Retina (tissue), 1 donor: ENCODE measurements around the gene MTMR2.

ENCODE experiments used
- DNase-seq: peaks from one replicate; pipeline ENCODE4 v3.0.0-alpha.2; 2016

MTMR2 gene

GRCh38 chr11:95923728-95924413, at the start of gene MTMR2:
MTMR2 (minus strand) TSS chr11:95924107; CDS start chr11:95923954, 153 bp downstream.
- DNase-seq: peak; percentile 95

GRCh38 chr11:95972060-95972459, 48.2 kb upstream of the MTMR2 start:
- DNase-seq: no peak

DNA sequence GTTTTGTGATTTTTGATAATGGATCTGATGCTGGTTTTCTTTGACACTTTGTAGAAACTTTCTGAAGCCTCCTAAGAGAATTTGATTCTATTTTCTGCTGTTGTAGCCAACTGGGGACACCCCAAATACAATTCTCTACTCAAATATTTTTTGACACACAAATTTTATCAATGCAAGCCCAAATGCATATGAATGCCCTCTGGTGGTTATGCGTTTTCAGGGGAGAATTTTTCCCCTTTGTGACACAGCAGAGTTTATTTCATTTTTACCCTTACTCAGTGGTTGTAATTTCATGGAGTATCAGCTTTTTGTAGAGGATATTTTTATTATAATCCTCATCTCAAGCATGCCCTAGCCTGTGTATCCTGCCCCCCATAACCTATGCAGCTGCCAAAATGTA, 44.7 kb upstream of the MTMR2 start:
- DNase-seq: no peak

DNA sequence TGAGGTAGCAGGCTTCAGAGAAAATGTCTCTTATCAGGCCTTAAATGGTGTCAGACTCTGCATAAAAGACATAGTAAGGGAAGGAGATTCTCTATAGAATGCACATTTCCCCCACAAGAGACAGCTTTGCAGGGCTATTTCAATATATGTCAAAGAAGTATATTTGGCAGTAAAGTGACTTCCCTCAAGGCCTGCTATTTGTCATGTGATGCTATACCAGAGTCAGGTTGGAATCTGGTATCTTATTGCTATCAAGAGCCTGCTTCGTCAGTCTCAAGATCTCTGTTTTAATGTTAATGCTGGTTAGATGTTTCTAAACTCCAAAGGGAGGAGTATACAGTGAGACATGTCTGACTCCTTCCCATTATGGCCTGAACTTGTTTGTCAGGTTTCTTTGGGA, 40.4 kb upstream of the MTMR2 start:
- DNase-seq: no peak

DNA sequence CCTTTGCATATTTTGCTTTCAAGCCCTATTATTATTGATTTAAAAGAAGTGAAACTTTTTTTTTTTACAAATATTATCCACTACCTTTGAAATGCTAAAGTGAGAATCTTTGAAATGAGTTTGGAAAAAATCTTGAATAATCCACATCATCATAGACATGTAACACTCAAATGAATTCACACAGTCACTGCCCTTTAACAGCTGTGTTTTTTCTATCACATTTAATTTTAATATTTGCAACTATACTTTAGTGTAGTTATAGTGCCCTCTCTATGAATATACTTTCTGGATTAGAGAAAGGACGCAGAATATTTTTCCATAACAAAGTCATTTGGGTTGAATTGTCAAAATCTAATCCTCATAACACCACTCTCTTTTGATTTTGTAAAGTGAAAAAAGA, 37.9 kb upstream of the MTMR2 start:
- DNase-seq: no peak

DNA sequence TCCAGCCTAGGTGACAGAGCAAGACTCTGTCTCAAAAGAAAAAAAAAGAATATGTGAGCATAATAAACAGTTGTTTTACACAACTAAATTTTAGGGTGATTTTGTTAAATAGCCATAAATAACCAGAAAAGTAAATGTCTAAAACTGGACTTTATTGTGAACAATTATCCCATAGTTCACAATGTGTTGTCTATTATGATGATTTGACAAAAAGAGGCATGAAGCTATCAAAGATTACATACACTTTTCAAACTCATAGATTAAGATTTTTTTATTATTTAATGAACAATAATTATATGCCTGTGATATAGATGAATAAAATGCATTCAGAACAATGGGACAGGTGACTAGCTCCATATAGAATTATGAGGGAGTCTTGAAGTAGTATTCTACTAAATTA, 27.0 kb upstream of the MTMR2 start:
- DNase-seq: no peak

GRCh38 chr11:95948637-95949036, 24.7 kb upstream of the MTMR2 start:
- DNase-seq: no peak

- no peak for DNase-seq
Observed at GRCh38 chr11:95944623-95945022, 20.7 kb upstream of the MTMR2 start.

DNA sequence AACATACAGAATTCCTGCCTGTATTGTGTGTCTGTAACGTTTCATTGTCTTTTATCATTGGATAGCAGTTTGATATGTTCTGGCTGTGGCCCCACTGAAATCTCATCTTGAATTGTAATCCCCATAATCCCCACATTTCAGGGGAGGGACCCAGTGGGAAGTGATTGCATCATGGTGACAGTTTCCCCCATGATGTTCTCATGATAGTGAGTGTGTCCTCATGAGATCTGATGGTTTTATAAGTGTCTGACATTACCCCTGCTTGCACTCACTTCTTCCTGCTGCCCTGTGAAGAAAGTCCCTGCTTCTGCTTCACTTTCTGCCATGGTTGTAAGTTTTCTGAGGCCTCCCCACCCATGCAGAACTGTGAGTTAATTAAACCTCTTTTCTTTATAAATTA, 19.6 kb upstream of the MTMR2 start:
- no peak for DNase-seq

DNA sequence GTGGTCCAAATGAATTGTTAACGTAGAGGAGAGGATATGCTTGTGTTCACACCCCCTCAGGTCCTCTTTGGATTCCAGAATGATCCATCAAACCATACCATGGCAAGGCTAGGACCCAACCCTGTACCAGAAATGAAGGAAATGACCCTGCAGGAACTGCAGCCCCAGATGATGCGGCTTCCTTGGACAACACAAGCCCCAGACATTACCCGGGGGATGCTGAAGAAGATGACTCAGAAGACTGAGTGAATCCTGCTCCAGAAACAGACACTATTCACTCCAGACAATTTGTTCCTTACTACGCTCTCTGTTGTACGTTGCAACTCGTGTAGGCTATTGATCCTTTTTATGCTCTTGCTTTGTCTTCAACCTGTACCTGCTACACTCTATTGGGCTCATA, 15.2 kb upstream of the MTMR2 start:
- no peak for DNase-seq

DNA sequence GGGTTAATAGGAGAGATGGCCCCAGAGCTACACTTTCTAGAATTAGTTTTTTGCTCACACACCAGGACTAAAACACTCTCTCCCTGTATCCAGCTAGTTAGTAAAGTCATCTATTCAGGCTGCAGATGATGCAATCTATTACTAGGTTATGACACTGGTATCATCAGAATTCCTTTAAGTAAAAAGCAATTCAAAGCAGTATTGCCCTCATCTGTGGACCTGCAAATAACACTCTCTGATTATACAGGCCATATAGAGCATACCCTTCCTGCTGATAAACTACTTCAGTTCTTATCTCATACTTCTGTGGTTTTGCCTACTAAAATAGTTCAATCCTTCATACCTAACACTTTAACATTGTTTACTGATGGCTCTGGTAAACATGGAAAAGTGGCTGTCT, 13.5 kb upstream of the MTMR2 start:
- no peak for DNase-seq

DNA sequence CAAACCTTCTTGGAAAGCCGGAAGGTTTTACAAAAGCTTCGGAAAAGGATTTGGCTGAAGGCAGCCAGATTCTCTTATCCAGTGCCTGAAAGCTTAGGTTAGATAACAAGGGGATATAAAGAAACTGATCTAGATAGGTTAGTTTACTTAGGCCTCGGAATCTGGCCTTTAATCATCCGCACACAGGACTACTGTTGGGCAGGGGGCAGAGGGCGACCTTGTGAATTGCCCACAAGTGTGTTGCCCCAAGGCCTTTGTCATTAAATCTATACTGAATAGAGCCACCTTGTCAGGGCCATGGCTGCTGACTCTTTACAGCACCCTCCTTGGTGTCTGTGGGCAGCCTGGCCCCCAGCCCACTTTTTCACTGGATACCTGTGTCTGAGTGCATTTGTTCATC, 9.7 kb upstream of the MTMR2 start:
- no peak for DNase-seq

DNA sequence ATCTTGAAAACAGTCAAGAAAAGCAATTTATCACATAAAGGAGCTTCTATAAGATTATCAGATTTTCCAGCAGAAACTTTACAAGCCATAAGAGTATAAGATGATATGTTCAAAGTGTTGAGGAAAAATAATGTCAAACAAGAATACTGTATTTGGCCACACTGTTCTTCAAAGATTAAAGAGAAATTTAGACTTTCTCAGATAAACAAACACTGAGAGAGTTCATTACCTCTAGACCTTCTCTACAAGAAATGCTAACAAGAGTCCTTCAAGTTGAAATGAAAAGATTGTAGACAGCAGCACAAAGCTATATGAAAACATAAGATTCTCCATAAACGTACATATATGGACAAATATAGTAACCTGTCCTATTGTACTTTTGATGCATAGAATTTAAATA, 8.0 kb upstream of the MTMR2 start:
- no peak for DNase-seq

DNA sequence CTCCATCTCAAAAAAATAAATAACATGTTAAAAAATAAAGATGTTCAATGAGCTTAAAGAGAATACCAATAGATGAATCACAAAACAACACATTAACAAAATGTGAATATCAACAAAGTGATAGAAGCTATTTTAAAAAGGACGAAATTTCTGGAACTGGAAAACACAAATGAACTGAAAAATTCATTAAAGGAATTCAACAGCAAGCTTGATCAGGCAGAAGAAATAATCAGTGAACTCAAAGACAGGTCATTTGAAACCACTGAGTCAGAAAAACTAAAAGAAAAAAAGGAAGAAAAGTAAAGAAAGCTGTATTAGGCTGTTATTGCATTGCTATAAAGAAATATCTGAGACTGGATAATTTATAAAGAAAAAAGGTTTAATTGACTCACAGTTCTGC, 7.0 kb upstream of the MTMR2 start:
- DNase-seq: no peak

DNA sequence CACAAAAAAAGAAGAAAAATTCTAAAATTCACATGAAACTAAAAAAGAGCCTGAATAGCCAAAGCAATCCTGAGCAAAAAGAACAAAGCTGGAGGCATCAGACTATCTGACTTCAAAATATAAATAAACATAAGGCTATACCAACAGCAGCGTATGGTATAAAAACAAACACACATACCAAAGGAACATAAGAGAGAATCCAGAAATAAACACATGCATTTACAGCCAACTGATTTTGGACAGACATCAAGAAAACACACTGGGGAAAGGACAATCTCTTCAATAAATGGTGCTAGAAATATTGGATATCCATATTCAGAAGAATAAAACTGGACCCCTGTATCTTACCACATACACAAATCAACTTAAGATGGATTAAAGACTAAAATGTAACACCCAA, 2.8 kb upstream of the MTMR2 start:
- DNase-seq: no peak

GRCh38 chr11:95925011-95925410, 1.1 kb upstream of the MTMR2 start:
- DNase-seq: peak; percentile 10

DNA sequence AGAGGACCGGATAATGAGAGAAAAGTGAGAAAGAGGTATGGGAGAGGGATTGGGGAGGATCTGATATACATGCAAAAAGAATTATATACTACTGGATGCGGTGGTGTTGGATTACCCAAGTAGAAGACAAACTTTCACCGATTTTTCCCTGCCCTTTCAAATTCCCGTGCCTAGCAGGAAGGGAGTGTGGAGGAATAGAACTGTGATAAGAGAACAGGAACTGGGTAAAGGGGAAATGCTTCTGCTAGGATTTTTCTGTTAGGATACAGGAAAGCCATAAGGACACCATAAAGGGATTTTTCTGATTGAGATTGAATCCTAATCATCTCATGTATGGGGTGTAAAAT, 480 bp upstream of the MTMR2 start:
- DNase-seq: no peak

DNA sequence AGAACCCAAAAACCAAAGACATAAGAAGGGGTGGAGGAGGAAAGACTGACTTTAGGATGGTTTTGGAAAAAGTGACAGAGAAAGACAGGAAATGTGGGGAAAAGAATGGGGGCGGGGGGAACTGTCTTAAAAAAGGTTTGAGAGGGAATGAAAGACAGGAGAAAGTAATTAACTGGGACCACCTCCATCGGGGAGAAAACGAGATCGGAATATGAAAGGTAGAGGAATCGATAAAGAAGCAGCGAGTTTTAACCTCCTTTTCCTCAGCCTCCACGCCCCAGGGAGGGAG, 524 bp downstream of the MTMR2 start:
- DNase-seq: no peak

DNA sequence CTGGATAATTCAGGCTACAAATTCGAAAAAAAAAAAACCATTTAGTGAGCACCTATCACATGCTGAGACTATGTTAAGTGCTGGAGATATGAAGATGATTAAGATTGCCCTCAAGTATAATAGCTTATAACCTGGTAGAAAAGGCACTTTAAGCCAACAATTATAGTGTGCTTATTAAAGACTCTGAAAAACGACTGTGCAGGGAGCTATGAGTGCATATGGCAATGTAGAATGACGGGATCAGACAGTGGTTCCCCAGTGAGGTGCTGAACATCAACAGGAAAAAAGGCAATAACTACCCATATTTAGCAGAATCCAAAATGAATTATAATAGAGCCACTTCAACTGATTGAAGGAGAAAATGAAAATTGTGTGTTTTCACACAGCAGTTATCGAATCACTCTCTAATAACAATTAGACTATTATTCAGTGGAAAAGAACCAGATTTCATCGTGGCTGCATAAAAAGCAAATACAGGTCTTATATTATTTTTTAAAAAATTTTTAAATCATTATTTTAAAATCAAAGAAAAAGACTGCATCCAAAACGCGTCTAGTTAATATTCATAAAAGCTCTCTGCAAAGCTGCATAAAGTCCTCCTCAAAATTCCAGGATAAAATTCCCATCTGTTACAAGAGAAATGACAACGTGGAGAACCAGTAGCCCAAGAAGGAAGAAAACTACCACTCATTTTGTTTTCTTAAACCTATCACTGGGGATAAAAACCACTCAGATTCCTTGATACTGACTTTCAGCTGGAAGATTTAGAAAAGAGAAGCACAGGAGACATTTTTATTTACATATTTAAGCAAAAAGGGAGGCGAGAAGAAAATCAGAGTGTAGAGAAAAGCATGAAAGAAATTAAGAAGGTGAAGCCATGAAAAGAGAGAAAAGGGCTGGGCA, 1.1 kb downstream of the MTMR2 start:
- DNase-seq: no peak

DNA sequence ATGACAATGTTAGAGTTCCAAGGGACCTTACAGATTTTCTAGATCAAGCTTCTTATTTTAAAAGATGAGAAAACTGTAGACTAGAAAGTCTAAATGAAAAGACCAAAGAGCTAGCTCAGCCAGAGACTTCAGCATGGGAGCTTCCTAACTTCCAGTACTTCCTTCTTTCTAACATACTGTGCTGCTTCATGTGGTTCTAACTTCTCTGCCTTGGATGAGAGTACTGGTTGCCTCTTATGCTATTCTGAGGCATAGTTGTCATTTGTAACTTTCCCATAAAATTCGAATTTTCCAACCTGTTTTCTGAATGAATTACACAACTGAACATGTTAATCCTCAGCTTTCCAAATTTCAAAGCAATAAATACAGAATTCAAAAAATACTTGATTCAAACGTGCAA, 1.8 kb downstream of the MTMR2 start:
- no peak for DNase-seq

GRCh38 chr11:95920460-95921105, 3.3 kb downstream of the MTMR2 start:
- no peak for DNase-seq

DNA sequence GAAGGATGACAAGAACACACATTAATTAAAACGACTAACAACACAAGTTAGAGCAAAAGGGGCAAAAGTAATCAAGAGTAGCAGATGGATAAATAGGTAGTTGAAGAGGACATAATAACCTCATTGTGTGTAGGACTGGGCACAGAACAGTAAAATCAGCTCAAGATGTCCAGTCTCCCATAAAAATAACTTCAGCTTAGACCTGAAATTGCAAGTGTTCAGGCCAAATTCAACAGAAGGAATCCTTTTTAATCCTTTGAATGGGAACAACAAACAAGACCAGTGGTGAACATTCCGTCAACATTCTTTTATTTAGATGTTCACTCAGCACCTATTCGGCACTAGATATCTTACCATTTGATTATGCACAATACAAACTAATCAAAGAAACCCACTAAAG, 4.4 kb downstream of the MTMR2 start:
- DNase-seq: no peak

DNA sequence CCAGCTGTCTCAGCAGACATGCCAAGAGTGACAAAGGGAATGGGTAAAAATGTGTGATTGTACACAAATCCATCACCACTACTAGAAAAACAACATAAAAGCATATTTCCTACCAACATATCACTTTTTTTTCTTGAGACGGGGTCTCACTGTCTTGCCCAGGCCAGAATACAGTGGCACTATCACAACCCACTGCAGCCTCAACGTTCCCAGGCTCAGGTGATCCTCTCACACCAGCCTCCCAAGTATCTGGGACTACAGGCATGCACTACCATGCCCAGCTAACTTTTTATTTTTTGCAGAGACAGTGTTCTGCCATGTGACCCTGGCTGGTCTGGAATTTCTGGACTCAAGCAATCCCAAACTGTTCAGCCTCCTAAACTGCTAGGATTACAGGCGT, 5.2 kb downstream of the MTMR2 start:
- DNase-seq: no peak

- DNase-seq: no peak
Observed at GRCh38 chr11:95918056-95918455, 5.9 kb downstream of the MTMR2 start.
